DND-41 (cell line): Measurements from ENCODE around the gene RNU6-1.

ENCODE experiments used
- ATAC-seq: fragments of 200-7000 bp; cut with Tn5 transposase; 3 replicates; pipeline ENCODE4 v1.9.1; 2021; ENCODE audit warnings: low read depth; ENCODE audit not compliant: insufficient read depth
- DNase-seq: peaks from one replicate; pipeline ENCODE4 v3.0.0-alpha.2; 2020
- H2AFZ ChIP-seq: 2 replicates; pipeline ENCODE4 v1.6.0; 2012; ENCODE audit warnings: low read depth, low read length
- H3K27ac ChIP-seq: 2 replicates; pipeline ENCODE4 v1.5.1; 2012; ENCODE audit warnings: low read length, inconsistent platforms
- H3K27me3 ChIP-seq: fragments of 200-600 bp; sonication (generic); 2 replicates; pipeline ENCODE4 v1.6.0; 2012; ENCODE audit warnings: low read length, mild to moderate bottlenecking, inconsistent platforms; ENCODE audit not compliant: insufficient read depth, poor library complexity
- H3K36me3 ChIP-seq: 2 replicates; pipeline ENCODE4 v1.5.1; 2012; ENCODE audit warnings: low read length, inconsistent platforms; ENCODE audit not compliant: insufficient read depth
- H3K4me1 ChIP-seq: 2 replicates; pipeline ENCODE4 v1.5.1; 2012; ENCODE audit warnings: mild to moderate bottlenecking, low read length; ENCODE audit not compliant: insufficient read depth
- H3K4me2 ChIP-seq: 2 replicates; pipeline ENCODE4 v1.6.0; 2012; ENCODE audit warnings: mild to moderate bottlenecking, moderate library complexity, low read length, inconsistent platforms; ENCODE audit not compliant: insufficient read depth
- H3K4me3 ChIP-seq, 2 experiments: fragments of 200-600 bp in 1 of 2; shearing (Covaris generic) in 1 of 2; 2 replicates each; pipeline ENCODE4 v1.5.1; 2012 to 2016; ENCODE audit warnings: inconsistent platforms in 2 of 2, low read length in 2 of 2, mild to moderate bottlenecking in 2 of 2, low read depth in 1 of 2, moderate library complexity in 1 of 2
- H3K79me2 ChIP-seq: 2 replicates; pipeline ENCODE4 v1.6.0; 2012; ENCODE audit warnings: low read length, inconsistent platforms; ENCODE audit not compliant: insufficient read depth
- H3K9ac ChIP-seq: 2 replicates; pipeline ENCODE4 v1.6.0; 2012; ENCODE audit warnings: low read depth, mild to moderate bottlenecking, inconsistent platforms, low read length, moderate library complexity
- H3K9me3 ChIP-seq: 2 replicates; pipeline ENCODE4 v1.5.1; 2012; ENCODE audit warnings: low read length, moderate library complexity, mild to moderate bottlenecking, inconsistent platforms; ENCODE audit not compliant: insufficient read depth, severe bottlenecking
- H4K20me1 ChIP-seq: 2 replicates; pipeline ENCODE4 v1.6.0; 2012; ENCODE audit warnings: low read length; ENCODE audit not compliant: insufficient read depth
- EZH2 ChIP-seq: IDR thresholded peaks from 3 replicates; pipeline ENCODE4 v1.6.1; 2012; ENCODE audit warnings: borderline replicate concordance, low read depth, mild to moderate bottlenecking, moderate library complexity, low read length, inconsistent platforms; ENCODE audit not compliant: severe bottlenecking
- TF ChIP-seq, protein P1 (sequence below): IDR thresholded peaks from 2 replicates; pipeline ENCODE4 v1.5.1; 2012; ENCODE audit warnings: borderline replicate concordance, low read length, moderate library complexity, mild to moderate bottlenecking; ENCODE audit not compliant: poor library complexity, severe bottlenecking; ENCODE audit errors: extremely low read depth

RNU6-1 gene

DNA sequence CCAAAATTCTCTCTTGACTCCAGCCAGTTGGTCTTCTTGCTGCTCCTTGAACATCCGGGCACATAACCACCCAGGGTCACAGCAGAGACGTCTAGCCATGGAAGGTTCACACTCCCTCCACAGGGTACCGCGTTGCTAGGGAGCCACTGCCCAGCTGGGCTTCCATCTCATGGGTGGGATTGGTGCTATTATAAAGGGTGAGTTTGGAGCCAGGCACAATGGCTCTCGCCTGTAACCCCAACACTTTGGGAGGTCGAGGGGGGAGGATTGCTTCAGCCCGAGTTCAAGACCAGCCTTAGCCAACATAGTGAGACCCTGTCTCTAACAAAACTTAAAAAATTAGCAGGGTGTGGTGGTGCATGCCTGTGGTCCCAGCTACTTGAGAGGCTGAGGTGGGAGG, 32.0 kb downstream of the RNU6-1 start:
- Histone ChIP-seq H3K27me3 (no peaks in the 10 kb centered on the region), H3K9ac (no peak overlapping the region), H3K4me3 (no peak overlapping the region), H3K27ac (no peak overlapping the region), H3K4me2 (no peak overlapping the region), H4K20me1 (no peaks in the 10 kb centered on the region), H2AFZ (no peak overlapping the region), H3K4me1 (peaks cover 13% of the 10 kb centered on the region), H3K36me3 (peaks cover 15% of the 10 kb centered on the region; the same call in 1 of the 2 replicates), H3K79me2 (no peaks in the 10 kb centered on the region), H3K9me3 (no peaks in the 10 kb centered on the region)
- DNase-seq (no peak), ATAC-seq (no peak)
- TF ChIP-seq, protein P1, sequence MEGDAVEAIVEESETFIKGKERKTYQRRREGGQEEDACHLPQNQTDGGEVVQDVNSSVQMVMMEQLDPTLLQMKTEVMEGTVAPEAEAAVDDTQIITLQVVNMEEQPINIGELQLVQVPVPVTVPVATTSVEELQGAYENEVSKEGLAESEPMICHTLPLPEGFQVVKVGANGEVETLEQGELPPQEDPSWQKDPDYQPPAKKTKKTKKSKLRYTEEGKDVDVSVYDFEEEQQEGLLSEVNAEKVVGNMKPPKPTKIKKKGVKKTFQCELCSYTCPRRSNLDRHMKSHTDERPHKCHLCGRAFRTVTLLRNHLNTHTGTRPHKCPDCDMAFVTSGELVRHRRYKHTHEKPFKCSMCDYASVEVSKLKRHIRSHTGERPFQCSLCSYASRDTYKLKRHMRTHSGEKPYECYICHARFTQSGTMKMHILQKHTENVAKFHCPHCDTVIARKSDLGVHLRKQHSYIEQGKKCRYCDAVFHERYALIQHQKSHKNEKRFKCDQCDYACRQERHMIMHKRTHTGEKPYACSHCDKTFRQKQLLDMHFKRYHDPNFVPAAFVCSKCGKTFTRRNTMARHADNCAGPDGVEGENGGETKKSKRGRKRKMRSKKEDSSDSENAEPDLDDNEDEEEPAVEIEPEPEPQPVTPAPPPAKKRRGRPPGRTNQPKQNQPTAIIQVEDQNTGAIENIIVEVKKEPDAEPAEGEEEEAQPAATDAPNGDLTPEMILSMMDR = no peak
- no peak for TF ChIP-seq EZH2

DNA sequence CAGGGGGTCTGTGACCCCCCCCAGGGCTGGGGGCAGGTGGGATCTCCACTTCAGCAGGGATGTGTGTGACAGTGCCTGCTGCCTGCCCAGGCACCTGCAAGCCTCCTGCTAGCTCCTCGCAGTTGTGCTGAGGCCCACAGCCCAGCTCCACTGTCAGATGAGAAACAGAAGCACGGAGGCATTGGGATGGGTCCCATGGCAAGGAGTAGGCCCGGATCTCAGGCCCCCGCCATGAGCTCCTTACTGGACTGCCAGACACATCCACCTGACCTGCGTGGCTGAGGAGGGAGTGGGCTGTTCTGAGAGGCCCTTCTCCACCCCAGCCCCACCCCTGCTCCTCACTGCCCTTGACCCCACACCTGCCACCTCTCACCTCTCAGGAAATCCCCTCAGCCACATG, 32.7 kb downstream of the RNU6-1 start:
- peaks cover 18% of the 10 kb centered on the region for H3K4me1 ChIP-seq
- H3K27ac ChIP-seq = no peak overlapping the region
- no peaks in the 10 kb centered on the region for H3K9me3 ChIP-seq
- H4K20me1 ChIP-seq = no peaks in the 10 kb centered on the region
- no peak overlapping the region for H2AFZ ChIP-seq
- no peak overlapping the region for H3K9ac ChIP-seq
- H3K27me3 ChIP-seq = no peaks in the 10 kb centered on the region
- no peak for ATAC-seq
- H3K4me2 ChIP-seq = no peak overlapping the region
- no peak overlapping the region for H3K4me3 ChIP-seq
- TF ChIP-seq EZH2 = no peak
- TF ChIP-seq, protein P1 = no peak
- H3K79me2 ChIP-seq = no peaks in the 10 kb centered on the region
- no peak for DNase-seq
- H3K36me3 ChIP-seq = peaks cover 15% of the 10 kb centered on the region; the same call in 1 of the 2 replicates

DNA sequence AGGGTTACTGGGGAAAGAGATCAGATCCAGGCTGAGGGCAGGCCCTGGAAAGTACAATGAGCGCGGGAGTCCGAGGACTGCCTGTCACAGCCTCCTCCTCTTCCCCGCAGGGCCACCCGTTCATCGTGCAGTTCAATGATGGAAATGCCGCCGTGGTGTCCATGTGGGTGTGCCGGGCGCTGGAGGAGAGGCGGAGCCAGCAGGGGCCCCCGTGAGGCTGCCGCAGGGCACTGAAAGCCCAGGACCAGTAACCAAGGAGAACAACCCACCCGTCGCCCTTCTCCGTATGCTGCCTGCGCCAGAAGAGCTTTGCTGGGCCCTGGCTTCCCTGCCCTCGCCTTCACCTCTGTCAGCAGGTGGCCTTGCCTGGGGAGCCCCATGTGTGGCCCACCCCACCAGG, 33.3 kb downstream of the RNU6-1 start:
- Histone ChIP-seq H3K36me3 (peaks cover 15% of the 10 kb centered on the region; the same call in 1 of the 2 replicates), H3K4me3 (no peak overlapping the region), H3K9me3 (no peaks in the 10 kb centered on the region), H3K9ac (no peak overlapping the region), H3K4me1 (peaks cover 18% of the 10 kb centered on the region), H3K27ac (peak overlapping the region; percentile 52), H3K79me2 (no peaks in the 10 kb centered on the region), H3K4me2 (no peak overlapping the region), H3K27me3 (no peaks in the 10 kb centered on the region), H2AFZ (no peak overlapping the region), H4K20me1 (no peaks in the 10 kb centered on the region)
- TF ChIP-seq EZH2 = no peak
- TF ChIP-seq, protein P1 = no peak
- DNase-seq = no peak
- no peak for ATAC-seq
